Gastroesophageal sphincter (tissue), 3 donors: ENCODE results near the gene CCDC28A.

Source experiments
- EP300 ChIP-seq: sonication (generic); formaldehyde crosslinking; IDR thresholded peaks from one replicate; pipeline ENCODE4 v1.6.1; 2017; ENCODE audit warnings: antibody characterized with exemption, mild to moderate bottlenecking
- POLR2A ChIP-seq, 2 donors: fragments of 450-650 bp; IDR thresholded peaks; one replicate each; pipeline ENCODE4 v1.6.1; 2017; ENCODE audit warnings: antibody characterized with exemption in 2 of 2, mild to moderate bottlenecking in 2 of 2, moderate library complexity in 1 of 2
- POLR2AphosphoS5 ChIP-seq: sonication (generic); formaldehyde crosslinking; IDR thresholded peaks from one replicate; pipeline ENCODE4 v1.6.1; 2017; ENCODE audit warnings: antibody characterized with exemption
- TF ChIP-seq, protein P1 (sequence below), 4 experiments: fragments of 200-600 bp in 2 of 4; fragments of 450-650 bp in 2 of 4; sonication (generic) in 1 of 4; IDR thresholded peaks; one replicate each; pipeline ENCODE4 v1.5.1; 2017 to 2019; ENCODE audit warnings: antibody characterized with exemption in 4 of 4, mild to moderate bottlenecking in 2 of 4, moderate library complexity in 2 of 4

DNA sequence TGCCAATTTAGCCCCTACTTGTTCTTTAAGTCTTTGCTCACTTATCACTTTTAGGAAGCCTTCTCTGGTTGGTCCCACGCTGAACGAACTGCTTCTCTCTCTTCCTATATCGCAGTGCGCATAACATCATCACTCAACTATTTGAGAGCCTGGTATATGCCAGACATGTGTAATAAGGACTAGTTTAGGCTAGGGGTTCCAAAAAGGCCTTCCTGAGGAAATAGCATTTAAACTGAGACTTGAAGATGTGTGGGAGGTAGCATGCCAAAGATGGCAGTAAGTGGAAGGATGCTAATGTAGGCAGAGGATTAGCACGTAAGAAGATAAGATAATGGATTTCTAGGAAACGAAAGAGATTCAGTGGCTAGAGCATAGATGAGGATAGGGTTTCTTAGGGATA is 4.8 kb downstream of the CCDC28A start:
- TF ChIP-seq POLR2A (IDR thresholded peaks at IDR 0.05) = no peak
- TF ChIP-seq, protein P1, sequence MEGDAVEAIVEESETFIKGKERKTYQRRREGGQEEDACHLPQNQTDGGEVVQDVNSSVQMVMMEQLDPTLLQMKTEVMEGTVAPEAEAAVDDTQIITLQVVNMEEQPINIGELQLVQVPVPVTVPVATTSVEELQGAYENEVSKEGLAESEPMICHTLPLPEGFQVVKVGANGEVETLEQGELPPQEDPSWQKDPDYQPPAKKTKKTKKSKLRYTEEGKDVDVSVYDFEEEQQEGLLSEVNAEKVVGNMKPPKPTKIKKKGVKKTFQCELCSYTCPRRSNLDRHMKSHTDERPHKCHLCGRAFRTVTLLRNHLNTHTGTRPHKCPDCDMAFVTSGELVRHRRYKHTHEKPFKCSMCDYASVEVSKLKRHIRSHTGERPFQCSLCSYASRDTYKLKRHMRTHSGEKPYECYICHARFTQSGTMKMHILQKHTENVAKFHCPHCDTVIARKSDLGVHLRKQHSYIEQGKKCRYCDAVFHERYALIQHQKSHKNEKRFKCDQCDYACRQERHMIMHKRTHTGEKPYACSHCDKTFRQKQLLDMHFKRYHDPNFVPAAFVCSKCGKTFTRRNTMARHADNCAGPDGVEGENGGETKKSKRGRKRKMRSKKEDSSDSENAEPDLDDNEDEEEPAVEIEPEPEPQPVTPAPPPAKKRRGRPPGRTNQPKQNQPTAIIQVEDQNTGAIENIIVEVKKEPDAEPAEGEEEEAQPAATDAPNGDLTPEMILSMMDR (IDR thresholded peaks at IDR 0.05) = no peak
- no peak for TF ChIP-seq POLR2AphosphoS5
- no peak for TF ChIP-seq EP300
